Measurements from ENCODE around the gene RAB40B. TPM values are rescaled to one million over a fixed set of nuclear protein-coding genes. Genes with fewer than 3 reads are reported as not detected.

RAB40B gene
- total and polyA plus RNA-seq, 12 donors = 4.1 to 33.3 (median 14.0) TPM

- Histone ChIP-seq H3K4me1 (replicated peaks in 1 of 2) (peaks cover 7% of the 10 kb centered on the region in 2 donors), H3K4me3 (no peak overlapping the region), H3K9me3 (replicated peaks in 1 of 3) (no peaks in the 10 kb centered on the region), H3K27me3 (no peaks in the 10 kb centered on the region), H3K36me3 (replicated peaks in 1 of 2) (no peaks in the 10 kb centered on the region), H3K27ac (no peak overlapping the region)
- DNase-seq = no peak
- TF ChIP-seq POLR2A (IDR thresholded peaks at IDR 0.05) (no peak), CTCF (IDR thresholded peaks at IDR 0.05) (no peak)
- WGBS, 4 donors = 82 to 85% (median 84%) methylated on average over 9 to 16 of the region's 16 CpGs
- intact Hi-C loops (cut with DNase I) = no loop called here
These were observed 30.4 kb downstream of the RAB40B start for GRCh38 chr17:82668024-82668630.

DNA sequence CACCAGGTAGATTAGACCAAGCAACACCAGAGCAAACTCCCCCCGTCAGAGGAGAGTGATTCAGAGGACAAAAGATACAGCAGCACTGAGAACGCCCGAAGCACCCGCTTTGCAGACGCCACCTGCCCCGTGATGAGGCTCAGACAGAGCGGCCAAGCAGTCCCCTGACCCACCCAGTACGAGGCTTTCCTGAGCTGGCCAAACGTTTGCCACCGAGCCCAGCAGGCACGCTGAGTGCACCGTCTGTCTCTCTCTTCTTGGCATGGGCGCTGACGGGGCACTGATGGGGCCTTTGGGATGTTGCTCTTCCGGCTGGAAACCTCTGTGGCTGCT, 30.9 kb downstream of the RAB40B start:
- 94 to 96% (median 95%) methylated on average over 14 to 15 of the region's 15 CpGs for WGBS, 4 donors
- H3K4me3 ChIP-seq = no peak overlapping the region
- peaks cover 7% of the 10 kb centered on the region in 2 donors for H3K4me1 ChIP-seq (replicated peaks in 1 of 2)
- no peaks in the 10 kb centered on the region for H3K9me3 ChIP-seq (replicated peaks in 1 of 3)
- DNase-seq = no peak
- no peaks in the 10 kb centered on the region for H3K36me3 ChIP-seq (replicated peaks in 1 of 2)
- intact Hi-C loops (cut with DNase I) = no loop called here
- no peak overlapping the region for H3K27ac ChIP-seq
- TF ChIP-seq POLR2A (IDR thresholded peaks at IDR 0.05) (no peak), CTCF (IDR thresholded peaks at IDR 0.05) (no peak)
- no peaks in the 10 kb centered on the region for H3K27me3 ChIP-seq

DNA sequence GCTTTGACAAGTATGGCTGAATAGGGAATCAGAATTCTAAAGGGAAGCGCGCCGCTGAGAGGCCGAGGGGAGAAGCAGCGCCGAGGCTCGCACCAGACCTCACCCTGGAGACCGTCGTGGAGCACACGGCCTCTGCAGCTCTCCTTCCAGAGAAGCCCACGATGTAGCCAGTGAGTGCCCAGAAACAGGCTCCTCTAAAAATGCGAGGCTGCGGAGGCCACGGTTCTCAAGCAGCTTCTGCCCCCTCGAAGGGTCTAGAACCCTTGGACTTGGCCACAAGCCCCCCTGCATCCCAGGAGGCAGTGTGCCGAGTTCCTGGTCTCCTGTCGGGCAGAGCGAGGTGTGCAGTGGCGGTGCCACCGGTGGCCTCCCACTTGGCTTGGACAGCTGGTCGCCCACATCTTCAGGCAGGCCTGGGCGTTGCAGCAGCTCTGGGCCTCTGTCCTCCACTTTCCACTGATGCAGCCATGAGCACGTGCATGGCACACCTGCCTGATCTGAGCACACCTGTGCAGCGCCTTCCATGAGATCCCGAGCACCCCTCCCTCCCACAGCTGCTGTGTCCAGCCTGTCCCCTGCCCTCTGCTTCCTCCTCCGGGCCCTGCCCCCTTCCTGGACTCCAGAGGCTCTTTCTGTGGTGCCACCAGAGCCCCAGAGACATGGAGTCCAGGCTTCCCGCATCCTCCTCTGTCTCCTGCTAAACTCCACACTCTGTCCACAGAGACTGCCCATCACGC, 31.4 kb downstream of the RAB40B start:
- Histone ChIP-seq H3K9me3 (replicated peaks in 1 of 3) (no peaks in the 10 kb centered on the region), H3K36me3 (replicated peaks in 1 of 2) (no peaks in the 10 kb centered on the region), H3K27me3 (no peaks in the 10 kb centered on the region), H3K4me1 (replicated peaks in 1 of 2) (peaks cover 7% of the 10 kb centered on the region in 2 donors), H3K4me3 (no peak overlapping the region), H3K27ac (no peak overlapping the region)
- no peak for DNase-seq
- WGBS, 4 donors = 92 to 96% (median 92%) methylated on average over 9 to 28 of the region's 28 CpGs
- TF ChIP-seq CTCF (IDR thresholded peaks at IDR 0.05) (no peak), POLR2A (IDR thresholded peaks at IDR 0.05) (no peak)
- intact Hi-C loops (cut with DNase I) = no loop called here

DNA sequence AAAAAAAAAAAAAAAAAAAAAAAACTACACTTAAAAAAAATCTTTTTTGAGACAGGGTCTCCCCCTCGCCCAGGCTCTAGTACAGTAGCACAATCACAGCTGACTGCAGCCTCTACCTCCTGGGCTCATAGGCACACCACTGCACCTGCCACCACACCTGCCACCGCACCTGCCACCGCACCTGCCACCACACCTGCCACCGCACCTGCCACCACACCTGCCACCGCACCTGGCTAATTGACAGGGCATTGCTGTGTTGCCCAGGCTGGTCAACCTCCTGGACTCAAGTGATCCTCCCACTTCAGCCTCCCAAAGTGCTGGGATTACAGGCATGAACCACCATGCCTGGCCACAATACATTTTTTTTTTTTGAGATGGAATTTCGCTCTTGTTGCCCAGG, 32.6 kb downstream of the RAB40B start:
- Histone ChIP-seq H3K36me3 (replicated peaks in 1 of 2) (no peaks in the 10 kb centered on the region), H3K4me3 (no peak overlapping the region), H3K27ac (no peak overlapping the region), H3K9me3 (replicated peaks in 1 of 3) (no peaks in the 10 kb centered on the region), H3K27me3 (no peaks in the 10 kb centered on the region), H3K4me1 (replicated peaks in 1 of 2) (peaks cover 7% of the 10 kb centered on the region in 2 donors)
- no peak for DNase-seq
- TF ChIP-seq POLR2A (IDR thresholded peaks at IDR 0.05) = no peak
- TF ChIP-seq CTCF (IDR thresholded peaks at IDR 0.05) = no peak
- WGBS, 4 donors = 89 to 100% (median 93%) methylated on average over 3 to 6 of the region's 6 CpGs
- intact Hi-C loops (cut with DNase I) = no loop called here
